HG02852 (cell line): Measurements from ENCODE around the gene RAB40C.

ENCODE experiments used
- ATAC-seq: cut with Tn5 transposase; IDR thresholded peaks from one replicate; pipeline ENCODE4 v1.9.1; 2021; ENCODE audit warnings: mild to moderate bottlenecking, moderate library complexity; ENCODE audit not compliant: unreplicated experiment

Gene RAB40C

GRCh38 chr16:574021-574760 is 15.7 kb upstream of the RAB40C start:
- no peak for ATAC-seq

- ATAC-seq, result no peak
These were observed 14.3 kb upstream of the RAB40C start for GRCh38 chr16:575354-576196.

GRCh38 chr16:576197-576822 is 13.6 kb upstream of the RAB40C start:
- ATAC-seq, result no peak

GRCh38 chr16:576823-577201 is 13.1 kb upstream of the RAB40C start:
- ATAC-seq, result no peak

GRCh38 chr16:577796-578195 is 12.1 kb upstream of the RAB40C start:
- no peak for ATAC-seq

- ATAC-seq, result no peak
These were observed 11.5 kb upstream of the RAB40C start for GRCh38 chr16:578232-578869.

- ATAC-seq, result no peak
These were observed 10.9 kb upstream of the RAB40C start for GRCh38 chr16:578870-579405.

GRCh38 chr16:580141-580945 is 9.5 kb upstream of the RAB40C start:
- ATAC-seq, result no peak

- ATAC-seq, result no peak
These were observed 8.8 kb upstream of the RAB40C start for GRCh38 chr16:580946-581498.

- ATAC-seq, result no peak
These were observed 7.7 kb upstream of the RAB40C start for GRCh38 chr16:582218-582613.

GRCh38 chr16:582614-583331 is 7.1 kb upstream of the RAB40C start:
- ATAC-seq, result no peak

- no peak for ATAC-seq
These were observed 6.4 kb upstream of the RAB40C start for GRCh38 chr16:583470-583814.

GRCh38 chr16:583815-584591 is 5.9 kb upstream of the RAB40C start:
- ATAC-seq, result no peak

GRCh38 chr16:585351-585750 is 4.5 kb upstream of the RAB40C start:
- ATAC-seq, result no peak

- no peak for ATAC-seq
These were observed 3.7 kb upstream of the RAB40C start for GRCh38 chr16:586047-586644.

- no peak for ATAC-seq
These were observed 2.9 kb upstream of the RAB40C start for GRCh38 chr16:586645-587590.

GRCh38 chr16:588639-588888 is 1.3 kb upstream of the RAB40C start:
- ATAC-seq, result peak; percentile 6
